Fibroblast of the aortic adventitia (primary cell): ENCODE results near the gene ALK. TPM values are rescaled to one million over a fixed set of nuclear protein-coding genes. Genes with fewer than 3 reads are reported as not detected.

ENCODE experiments used
- DNase-seq: peaks from one replicate; pipeline ENCODE4 v3.0.0-alpha.2; 2010; ENCODE audit warnings: low read depth
- H3K4me3 ChIP-seq: 2 replicates; pipeline ENCODE4 v1.5.1; 2011; ENCODE audit warnings: low read depth, mild to moderate bottlenecking, control low read depth, low read length, moderate library complexity
- total RNA-seq: library from RNA; depleted of rRNA; stranded (reverse); fragments of >200 nt; gene quantifications from 2 replicates; pipeline ENCODE4 v1.2.3, GENCODE V29; 2012; ENCODE audit warnings: low replicate concordance
- TF ChIP-seq, protein P1 (sequence below): IDR thresholded peaks from 2 replicates; pipeline ENCODE4 v1.5.1; 2011; ENCODE audit warnings: mild to moderate bottlenecking, low read length, control low read depth, inconsistent platforms; ENCODE audit not compliant: insufficient read depth

The ALK gene
- total RNA-seq, 1 donor = 0.27 TPM

- DNase-seq = no peak
- TF ChIP-seq, protein P1, sequence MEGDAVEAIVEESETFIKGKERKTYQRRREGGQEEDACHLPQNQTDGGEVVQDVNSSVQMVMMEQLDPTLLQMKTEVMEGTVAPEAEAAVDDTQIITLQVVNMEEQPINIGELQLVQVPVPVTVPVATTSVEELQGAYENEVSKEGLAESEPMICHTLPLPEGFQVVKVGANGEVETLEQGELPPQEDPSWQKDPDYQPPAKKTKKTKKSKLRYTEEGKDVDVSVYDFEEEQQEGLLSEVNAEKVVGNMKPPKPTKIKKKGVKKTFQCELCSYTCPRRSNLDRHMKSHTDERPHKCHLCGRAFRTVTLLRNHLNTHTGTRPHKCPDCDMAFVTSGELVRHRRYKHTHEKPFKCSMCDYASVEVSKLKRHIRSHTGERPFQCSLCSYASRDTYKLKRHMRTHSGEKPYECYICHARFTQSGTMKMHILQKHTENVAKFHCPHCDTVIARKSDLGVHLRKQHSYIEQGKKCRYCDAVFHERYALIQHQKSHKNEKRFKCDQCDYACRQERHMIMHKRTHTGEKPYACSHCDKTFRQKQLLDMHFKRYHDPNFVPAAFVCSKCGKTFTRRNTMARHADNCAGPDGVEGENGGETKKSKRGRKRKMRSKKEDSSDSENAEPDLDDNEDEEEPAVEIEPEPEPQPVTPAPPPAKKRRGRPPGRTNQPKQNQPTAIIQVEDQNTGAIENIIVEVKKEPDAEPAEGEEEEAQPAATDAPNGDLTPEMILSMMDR = no peak
- no peak overlapping the region for H3K4me3 ChIP-seq
These were observed 645.2 kb downstream of the ALK start for GRCh38 chr2:29276151-29276550.

GRCh38 chr2:29275186-29275585, 646.2 kb downstream of the ALK start:
- no peak for DNase-seq
- no peak overlapping the region for H3K4me3 ChIP-seq
- TF ChIP-seq, protein P1 = no peak

DNA sequence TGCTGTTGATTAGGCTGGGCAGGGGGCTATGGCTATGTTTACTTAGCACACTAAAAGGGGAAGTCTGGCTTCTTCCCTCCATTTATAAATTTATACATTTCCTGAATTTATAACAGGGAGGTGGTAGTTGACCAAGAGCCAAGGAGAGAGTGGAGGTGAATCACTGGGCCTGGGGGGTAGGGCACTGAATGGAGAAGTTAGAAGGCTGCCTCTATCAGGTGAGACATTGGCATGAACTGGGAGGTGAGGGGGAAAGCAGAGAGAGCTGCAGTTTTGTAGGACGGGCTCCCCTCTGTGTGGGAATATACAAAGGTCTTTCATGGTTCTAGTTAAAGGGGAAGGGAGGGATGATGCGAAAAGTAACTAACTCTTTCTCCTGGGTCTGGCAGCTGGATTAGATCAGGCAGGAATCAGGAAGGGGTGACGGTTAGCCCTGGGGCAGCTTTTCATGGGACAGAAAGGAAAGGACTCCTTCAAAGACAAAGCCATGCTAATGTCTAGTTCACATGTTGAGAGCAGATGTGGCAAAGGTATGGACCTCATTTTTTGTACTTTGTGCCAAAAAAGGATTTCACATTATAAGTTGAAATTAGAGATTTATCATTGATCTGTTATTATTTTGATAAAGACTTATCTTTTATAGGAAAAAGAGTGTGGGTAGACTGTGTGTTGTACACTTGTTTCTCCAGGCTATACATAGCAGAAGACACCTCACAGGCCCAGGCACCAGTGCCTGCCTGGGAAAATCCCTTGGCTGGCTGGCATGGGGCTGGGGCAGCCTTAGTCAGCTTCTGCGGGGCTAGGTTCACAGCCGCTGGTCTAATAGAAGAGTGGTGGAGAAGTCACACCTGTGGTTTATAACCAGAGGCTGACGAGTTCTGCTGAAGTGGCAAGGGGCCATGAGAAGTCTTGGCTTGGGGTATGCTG, 647.4 kb downstream of the ALK start:
- DNase-seq = no peak
- H3K4me3 ChIP-seq = no peak overlapping the region
- TF ChIP-seq, protein P1 = no peak

DNA sequence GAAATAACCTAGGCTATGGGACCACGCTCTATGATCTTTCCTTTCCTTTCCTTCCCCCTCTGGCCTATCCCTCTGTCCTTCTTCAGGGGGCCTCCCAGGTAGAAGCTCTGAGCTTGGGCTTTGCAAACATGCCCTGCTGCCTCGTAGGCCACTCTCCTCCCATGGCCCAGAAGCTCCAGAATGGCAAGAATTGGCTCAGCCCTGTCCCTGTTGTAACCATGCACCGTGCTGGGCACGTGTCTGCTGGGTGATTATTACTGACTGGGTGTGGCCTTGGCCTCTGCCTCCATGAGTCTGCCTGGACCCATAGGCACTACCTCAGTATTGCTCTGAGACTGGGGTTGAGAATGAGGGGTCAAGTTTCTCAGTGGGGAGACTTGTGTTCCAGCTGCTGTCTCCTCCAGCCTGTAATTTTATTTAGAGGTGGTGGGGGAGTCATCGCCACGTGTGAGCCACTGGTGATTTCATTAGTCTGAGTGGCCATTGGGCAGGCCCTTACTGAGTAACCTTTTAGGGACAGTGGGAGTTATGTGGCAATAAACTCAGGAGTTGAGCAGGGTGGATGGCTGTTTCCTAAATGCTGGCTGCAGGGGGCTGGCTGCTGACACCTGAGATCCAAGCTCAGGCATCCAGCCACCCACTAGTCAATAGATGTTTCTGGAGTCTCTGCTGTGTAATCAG, 648.2 kb downstream of the ALK start:
- H3K4me3 ChIP-seq = no peak overlapping the region
- no peak for DNase-seq
- TF ChIP-seq, protein P1 = no peak

- no peak for DNase-seq
- TF ChIP-seq, protein P1 = no peak
- no peak overlapping the region for H3K4me3 ChIP-seq
These were observed 649.1 kb downstream of the ALK start for GRCh38 chr2:29272311-29272710.

DNA sequence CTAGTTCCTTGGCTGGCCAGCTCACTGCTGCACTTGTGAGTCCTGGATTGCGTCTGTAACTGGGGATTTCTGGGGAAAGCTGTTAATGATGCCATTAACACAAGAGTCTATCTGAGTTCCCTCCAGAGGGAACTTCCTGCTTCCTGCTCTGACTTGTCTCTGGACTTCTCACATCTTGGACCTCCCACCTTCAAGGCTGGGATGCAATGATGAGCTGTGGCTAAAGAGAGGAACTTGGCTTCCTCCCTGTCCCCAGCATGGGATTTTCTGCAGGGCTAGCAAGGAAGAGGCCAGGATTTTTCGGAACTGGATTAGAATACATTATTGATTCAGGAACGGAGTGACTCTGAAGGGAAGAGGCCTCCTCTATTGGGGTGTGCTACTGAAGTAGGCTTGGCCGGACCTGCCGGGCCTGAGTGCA, 650.7 kb downstream of the ALK start:
- DNase-seq = no peak
- TF ChIP-seq, protein P1 = no peak
- no peak overlapping the region for H3K4me3 ChIP-seq
